GM12874 (cell line): Measurements from ENCODE around the gene TAB2.

Source experiments
- TF ChIP-seq, protein P1 (sequence below): IDR thresholded peaks from 2 replicates; pipeline ENCODE4 v1.5.1; 2011; ENCODE audit warnings: low read depth, mild to moderate bottlenecking, control low read depth, low read length, moderate library complexity; ENCODE audit not compliant: insufficient read depth

TAB2 gene

DNA sequence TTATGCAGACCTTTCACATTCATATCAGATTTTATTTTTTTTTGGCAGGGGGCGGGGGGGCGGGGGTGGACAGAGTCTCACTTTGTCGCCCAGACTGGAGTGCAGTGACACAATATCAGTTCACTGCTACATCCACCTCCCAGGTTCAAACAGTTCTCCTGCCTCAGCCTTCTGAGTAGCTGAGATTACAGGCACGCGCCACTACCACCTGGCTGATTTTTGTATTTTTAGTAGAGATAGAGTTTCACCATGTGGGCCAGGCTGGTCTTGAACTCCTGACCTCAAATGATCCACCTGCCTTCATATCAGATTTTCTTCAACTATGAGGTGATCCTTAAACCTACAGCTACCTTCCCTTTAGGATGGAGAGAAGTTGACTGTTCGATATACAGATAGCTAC lies 74.6 kb downstream of the TAB2 start:
- TF ChIP-seq, protein P1, sequence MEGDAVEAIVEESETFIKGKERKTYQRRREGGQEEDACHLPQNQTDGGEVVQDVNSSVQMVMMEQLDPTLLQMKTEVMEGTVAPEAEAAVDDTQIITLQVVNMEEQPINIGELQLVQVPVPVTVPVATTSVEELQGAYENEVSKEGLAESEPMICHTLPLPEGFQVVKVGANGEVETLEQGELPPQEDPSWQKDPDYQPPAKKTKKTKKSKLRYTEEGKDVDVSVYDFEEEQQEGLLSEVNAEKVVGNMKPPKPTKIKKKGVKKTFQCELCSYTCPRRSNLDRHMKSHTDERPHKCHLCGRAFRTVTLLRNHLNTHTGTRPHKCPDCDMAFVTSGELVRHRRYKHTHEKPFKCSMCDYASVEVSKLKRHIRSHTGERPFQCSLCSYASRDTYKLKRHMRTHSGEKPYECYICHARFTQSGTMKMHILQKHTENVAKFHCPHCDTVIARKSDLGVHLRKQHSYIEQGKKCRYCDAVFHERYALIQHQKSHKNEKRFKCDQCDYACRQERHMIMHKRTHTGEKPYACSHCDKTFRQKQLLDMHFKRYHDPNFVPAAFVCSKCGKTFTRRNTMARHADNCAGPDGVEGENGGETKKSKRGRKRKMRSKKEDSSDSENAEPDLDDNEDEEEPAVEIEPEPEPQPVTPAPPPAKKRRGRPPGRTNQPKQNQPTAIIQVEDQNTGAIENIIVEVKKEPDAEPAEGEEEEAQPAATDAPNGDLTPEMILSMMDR, result no peak

DNA sequence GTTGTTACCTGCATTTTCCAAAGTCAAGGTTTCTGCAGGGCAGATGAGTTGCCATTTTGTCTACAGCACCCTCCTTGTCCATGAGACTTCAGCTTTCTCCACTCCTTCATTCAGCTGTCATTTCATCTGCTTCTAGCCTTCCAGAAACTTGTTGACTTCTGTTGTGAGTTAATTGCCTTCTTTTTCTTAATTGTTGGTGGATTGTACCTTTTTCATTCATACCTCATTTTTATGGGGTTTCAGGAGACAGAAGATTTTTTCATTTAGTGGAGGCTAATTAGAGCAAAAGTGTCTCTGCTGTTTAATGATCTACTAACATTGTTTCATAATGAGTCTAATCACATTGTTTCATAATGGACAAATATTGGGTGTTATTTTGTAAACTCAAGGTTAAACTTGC lies 75.0 kb downstream of the TAB2 start:
- TF ChIP-seq, protein P1, result no peak

GRCh38 chr6:149393002-149393679 lies 75.6 kb downstream of the TAB2 start:
- TF ChIP-seq, protein P1, result no peak

GRCh38 chr6:149395185-149395584 lies 77.7 kb downstream of the TAB2 start:
- TF ChIP-seq, protein P1, result no peak

DNA sequence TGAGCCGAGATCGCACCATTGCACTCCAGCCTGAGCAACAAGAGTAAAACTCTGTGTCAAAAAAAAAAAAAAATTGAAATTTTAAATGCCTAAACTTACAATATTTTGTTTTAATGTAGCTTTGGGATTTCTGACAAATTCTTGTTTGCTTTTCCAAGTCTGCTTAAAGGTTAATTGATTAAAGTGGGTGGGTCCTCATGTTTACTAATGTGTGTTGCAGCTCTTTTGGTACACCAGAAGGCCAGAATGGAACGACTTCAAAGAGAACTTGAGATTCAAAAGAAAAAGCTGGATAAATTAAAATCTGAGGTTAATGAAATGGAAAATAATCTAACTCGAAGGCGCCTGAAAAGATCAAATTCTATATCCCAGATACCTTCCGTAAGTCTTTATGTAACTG lies 79.9 kb downstream of the TAB2 start:
- TF ChIP-seq, protein P1, result no peak

- TF ChIP-seq, protein P1, result no peak
Observed at GRCh38 chr6:149400050-149400449, 82.5 kb downstream of the TAB2 start, which contains the start of gene SUMO4. TSS of gene SUMO4 (plus strand) at chr6:149400262. CDS start at chr6:149400392, 130 bp downstream.

DNA sequence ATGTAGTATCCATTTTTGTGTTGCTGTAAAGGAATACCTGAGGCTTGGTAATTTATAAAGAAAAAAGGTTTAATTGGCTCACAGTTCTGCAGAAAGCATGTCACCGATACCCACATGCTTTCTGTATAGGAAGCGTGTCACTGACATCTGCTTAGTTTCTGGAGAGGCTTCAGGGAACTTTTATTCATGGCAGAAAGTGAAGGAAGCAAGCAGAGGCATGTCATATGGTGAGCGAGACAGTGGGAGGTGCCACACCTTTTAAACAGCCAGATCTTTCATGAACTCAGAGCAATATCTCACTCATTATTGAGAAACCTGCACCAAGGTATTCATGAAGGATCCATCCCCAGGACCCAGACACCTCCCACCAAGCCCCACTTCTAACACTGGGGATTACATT lies 86.0 kb downstream of the TAB2 start:
- TF ChIP-seq, protein P1, result no peak
